ENCODE results near the gene EP400.
"Not testable (repeated sequence)": the region's sequence is repeated elsewhere in the genome, so short reads cannot be mapped to it uniquely, and the experiment has no call there.

The EP400 gene

DNA sequence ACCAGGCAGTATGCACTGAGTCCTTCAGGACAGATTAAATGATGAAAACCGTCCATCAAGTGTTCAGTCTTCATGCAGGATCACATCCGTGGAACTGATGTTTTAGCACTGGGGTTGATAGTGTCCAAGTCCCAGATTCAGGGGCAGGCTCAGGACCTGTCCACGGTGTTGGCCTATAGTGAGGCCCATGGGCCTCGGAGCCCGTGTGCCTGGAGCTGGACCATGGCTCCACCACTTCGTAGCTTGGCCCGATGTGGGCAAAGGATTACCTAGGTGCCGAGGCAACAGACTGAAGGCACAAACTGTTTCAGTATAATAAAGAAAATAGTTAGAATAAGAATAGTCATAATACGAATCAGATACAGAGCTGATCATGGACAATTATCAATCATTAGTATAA, 152.6 kb downstream of the EP400 start:
- DNase-seq: no peak

- DNase-seq: not testable (repeated sequence)
Observed at GRCh38 chr12:132103072-132103471, 153.3 kb downstream of the EP400 start.

- no peak for DNase-seq
Observed at GRCh38 chr12:132103542-132104308, 154.0 kb downstream of the EP400 start.

DNA sequence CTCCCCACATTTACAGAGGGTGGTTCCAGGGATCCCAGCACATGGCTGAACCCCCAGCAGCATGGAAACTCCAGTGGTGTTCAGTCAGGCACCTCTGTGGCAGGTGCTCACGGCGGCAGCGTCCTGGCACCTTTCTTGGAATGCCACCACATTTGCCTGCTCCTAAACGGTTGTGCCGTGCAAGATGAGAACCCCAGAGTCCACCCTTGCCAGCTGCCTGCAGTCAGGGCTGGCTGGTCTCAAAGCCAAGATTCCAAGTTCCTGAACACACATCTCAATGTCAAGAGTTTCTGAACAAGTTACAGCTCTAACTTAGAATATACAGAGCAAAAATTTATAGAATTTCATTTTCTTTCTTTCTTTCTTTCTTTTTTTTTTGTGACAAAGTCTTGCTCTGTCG, 155.7 kb downstream of the EP400 start:
- DNase-seq: no peak

GRCh38 chr12:132106921-132107320, 157.2 kb downstream of the EP400 start:
- DNase-seq: no peak

DNA sequence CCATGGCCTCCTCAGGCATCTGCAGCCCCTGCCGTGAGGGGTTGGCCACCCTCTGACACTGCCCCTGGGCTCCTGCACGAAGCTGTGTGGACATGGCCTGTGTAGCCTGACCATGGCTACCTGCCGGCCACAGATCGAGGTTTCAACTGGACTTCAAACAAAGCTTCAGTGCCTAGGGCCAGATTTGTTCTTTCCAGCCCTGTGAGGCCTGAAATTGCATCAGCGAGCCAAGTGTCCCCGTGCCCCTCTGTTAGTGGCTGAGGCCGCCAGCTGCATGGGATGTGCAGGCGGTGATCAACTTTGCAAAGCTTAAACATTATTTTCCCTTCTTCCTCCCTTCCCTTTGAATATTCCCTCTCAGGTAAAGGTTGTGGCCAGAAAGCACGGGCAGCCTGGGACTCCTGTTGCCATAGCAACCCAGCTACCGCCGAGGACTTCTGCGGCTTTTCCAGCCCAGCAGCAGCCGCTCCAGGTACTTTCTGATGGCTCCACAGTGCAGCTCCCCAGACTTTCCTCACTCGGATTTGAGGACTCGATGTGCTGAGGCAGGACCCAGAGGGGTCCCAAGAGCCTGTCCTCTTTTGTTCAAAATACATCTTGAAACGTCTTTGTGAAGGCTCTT, 158.6 kb downstream of the EP400 start:
- no peak for DNase-seq

- no peak for DNase-seq
Observed at GRCh38 chr12:132109741-132110140, 160.0 kb downstream of the EP400 start.

- DNase-seq: no peak
Observed at GRCh38 chr12:132110677-132111076, 160.9 kb downstream of the EP400 start.

- no peak for DNase-seq
Observed at GRCh38 chr12:132111654-132112304, 162.0 kb downstream of the EP400 start.

GRCh38 chr12:132114667-132115066, 164.9 kb downstream of the EP400 start:
- no peak for DNase-seq

DNA sequence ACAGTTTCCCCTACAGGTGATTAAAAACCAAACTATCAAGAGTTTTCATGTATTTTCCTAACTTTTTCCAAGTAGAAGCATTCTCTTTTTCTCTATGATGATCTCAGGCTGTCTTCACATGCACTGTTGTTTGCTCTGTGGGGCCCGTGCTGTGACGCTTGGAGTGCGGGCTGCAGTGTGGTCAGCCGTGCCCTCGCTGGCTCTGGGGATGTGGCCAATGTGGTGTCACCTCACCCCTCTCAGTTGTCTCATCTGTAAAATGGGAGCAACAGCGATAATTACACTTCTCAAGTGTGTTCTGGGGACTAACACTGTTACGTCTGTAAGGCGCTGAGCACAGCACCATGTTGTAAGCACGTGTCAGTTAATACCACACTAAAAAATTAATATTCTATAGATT, 165.8 kb downstream of the EP400 start:
- no peak for DNase-seq

DNA sequence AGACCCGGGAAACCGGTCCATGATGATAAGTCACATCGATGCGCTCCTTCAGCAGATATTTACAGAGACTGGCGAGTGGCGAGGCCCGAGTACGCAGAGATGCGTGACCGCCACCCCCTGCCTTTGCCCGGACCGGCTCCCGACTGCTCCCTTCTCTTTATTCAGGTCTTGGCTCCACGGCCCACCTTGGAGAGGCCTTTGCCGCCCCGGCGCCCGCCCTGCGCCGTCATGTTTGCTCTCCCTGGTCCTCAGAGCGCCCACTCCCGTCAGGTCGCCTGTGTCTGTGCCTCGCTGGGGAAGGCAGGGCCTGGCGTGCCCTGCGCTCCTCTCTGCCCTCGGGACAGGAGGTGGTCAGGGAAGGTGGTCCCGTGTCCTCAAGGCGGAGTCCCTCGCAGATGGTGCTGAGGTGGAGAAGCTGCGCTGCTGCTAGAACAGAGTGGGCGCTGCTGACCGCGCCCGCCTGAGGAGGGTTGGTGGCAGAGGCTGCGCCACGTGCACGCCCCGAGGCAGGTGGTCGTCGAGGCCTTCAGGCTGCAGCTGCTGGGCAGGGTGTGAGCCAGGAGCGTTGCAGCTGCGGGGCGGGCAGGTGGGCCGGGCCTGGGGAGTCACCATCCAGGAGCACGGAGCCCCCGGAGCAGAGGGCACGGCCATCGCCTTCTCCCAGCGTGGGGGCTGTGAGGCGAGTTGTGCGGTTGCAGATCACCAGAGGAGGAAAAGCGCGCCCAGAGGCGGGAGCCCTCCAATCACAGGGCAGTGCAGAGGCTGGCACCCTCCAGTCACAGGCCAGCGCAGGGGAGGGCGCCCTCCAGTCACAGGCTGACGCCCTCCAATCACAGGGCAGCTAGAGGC, 167.2 kb downstream of the EP400 start:
- DNase-seq: no peak

GRCh38 chr12:132117558-132117875, 167.8 kb downstream of the EP400 start:
- peak; percentile 41 for DNase-seq

GRCh38 chr12:132118876-132119275, 169.1 kb downstream of the EP400 start:
- no peak for DNase-seq

GRCh38 chr12:132121283-132121682, 171.5 kb downstream of the EP400 start:
- DNase-seq: no peak

GRCh38 chr12:132123970-132124765, 174.4 kb downstream of the EP400 start:
- no peak for DNase-seq

- no peak for DNase-seq
Observed at GRCh38 chr12:132124766-132125425, 175.2 kb downstream of the EP400 start.

- DNase-seq: no peak
Observed at GRCh38 chr12:132125736-132126135, 176.0 kb downstream of the EP400 start.

DNA sequence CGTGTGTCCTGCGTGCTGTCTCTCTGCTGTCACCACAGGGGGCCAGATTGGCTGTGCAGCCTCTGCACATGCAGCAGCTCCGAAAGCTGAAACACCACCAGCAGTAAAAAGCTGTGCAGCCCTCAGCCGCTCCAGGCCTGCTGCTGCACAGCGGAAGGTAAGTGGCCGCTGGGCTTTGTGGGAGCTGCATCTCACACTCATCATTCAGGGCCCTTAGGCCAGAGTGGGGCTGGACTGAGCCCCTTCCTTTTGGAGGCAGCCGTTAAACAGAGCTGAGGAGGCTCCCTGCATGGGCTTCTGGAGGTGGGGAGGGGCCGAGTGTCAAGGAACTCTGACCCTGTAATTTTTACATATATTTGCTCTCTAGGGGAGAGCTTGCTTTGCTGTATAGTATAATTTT, 177.3 kb downstream of the EP400 start:
- DNase-seq: no peak

- DNase-seq: no peak
Observed at GRCh38 chr12:132129007-132129406, 179.3 kb downstream of the EP400 start.

DNA sequence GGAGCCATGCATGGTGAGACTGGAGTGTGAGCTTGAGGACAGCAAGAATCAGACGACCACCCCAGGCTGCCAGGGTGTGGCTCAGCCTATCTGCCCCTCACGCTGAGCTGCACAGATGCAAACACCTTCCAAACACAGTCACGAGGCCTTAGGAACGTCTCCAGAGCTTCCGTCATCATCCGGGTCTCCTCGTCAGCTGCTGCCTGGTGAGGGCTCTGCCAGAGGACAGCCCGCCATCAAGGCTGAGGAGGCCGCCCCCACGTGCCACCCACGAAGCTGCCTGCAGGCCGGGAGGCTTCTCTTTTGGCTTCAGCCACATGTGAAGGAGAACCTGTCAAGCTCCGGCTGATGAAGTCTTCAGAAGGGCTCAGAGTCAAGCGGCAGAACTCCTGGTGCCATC, 180.9 kb downstream of the EP400 start:
- no peak for DNase-seq

All from 8988T (cell line).